ENCODE measurements around the gene KRT72. TPM values are rescaled to one million over a fixed set of nuclear protein-coding genes. Genes with fewer than 3 reads are reported as not detected.

Gene KRT72
- total RNA-seq, 1 experiment from 2014 or later, result 0.17 TPM

GRCh38 chr12:52643233-52644077 lies 42.2 kb upstream of the KRT72 start:
- Histone ChIP-seq H3K27me3 (ENCODE audit: insufficient read depth, low read length) (peaks cover 6% of the 10 kb centered on the region; the same call in 1 of the 2 replicates), H3K9me2 (ENCODE audit: insufficient read depth) (no peaks in the 10 kb centered on the region), H3K4me3 (replicated peaks in 1 of 2; ENCODE audit: low read depth in 1 of 2, low read length in 2 of 2) (no peak overlapping the region), H3K79me2 (ENCODE audit: insufficient read depth, low read length) (no peaks in the 10 kb centered on the region), H3K27ac (ENCODE audit: low read depth, low read length) (no peak overlapping the region), H2AFZ (ENCODE audit: low read depth, low read length, poor library complexity, severe bottlenecking) (no peak overlapping the region), H3K36me3 (ENCODE audit: control insufficient read depth in 1 of 2, insufficient read depth in 2 of 2, low read length in 2 of 2) (no peaks in the 10 kb centered on the region), H3K4me2 (ENCODE audit: low read length) (no peak overlapping the region), H3K9me3 (ENCODE audit: control insufficient read depth in 1 of 2, insufficient read depth in 1 of 2, low read depth in 1 of 2, low read length in 2 of 2) (no peaks in the 10 kb centered on the region), H3K9ac (ENCODE audit: low read length) (no peak overlapping the region), H3K4me1 (ENCODE audit: control insufficient read depth in 1 of 2, insufficient read depth in 2 of 2, low read length in 2 of 2) (no peaks in the 10 kb centered on the region), H4K20me1 (ENCODE audit: insufficient read depth) (no peaks in the 10 kb centered on the region)
- RAD21 ChIA-PET (ENCODE audit: low non-redundant PET in 1 of 2, low total read pairs in 2 of 2, uncharacterized antibody in 2 of 2, unreplicated experiment in 2 of 2), result no interaction called here
- CTCF ChIA-PET, result no interaction called here
- no peak for ATAC-seq
- intact Hi-C loops (cut with micrococcal nuclease), result no loop called here
- no TSS peak for BruUV-seq (replicated peaks)
- POLR2A ChIA-PET, result no interaction called here
- DNase-seq (ENCODE audit: low read depth, low spot score), result no peak
- TF ChIP-seq CBX3 (IDR thresholded peaks at IDR 0.05; ENCODE audit: low read depth) (no peak), MAX (IDR thresholded peaks at IDR 0.05) (no peak), EZH2 (IDR thresholded peaks at IDR 0.05) (no peak), SRF (IDR thresholded peaks at IDR 0.05; ENCODE audit: low read depth) (no peak), EZH2phosphoT487 (IDR thresholded peaks at IDR 0.05; ENCODE audit: borderline replicate concordance) (no peak), ELF1 (IDR thresholded peaks at IDR 0.05; ENCODE audit: borderline replicate concordance, low read depth) (no peak), CTCF (IDR thresholded peaks at IDR 0.05 in 2 of 3, conservative IDR thresholded peaks at IDR 0.05 in 1 of 3; ENCODE audit: borderline replicate concordance in 1 of 3, insufficient read depth in 1 of 3, low read depth in 2 of 3, low read length in 2 of 3) (no peak), SIN3A (IDR thresholded peaks at IDR 0.05; ENCODE audit: low read depth) (no peak), FOSL1 (IDR thresholded peaks at IDR 0.05; ENCODE audit: low read depth) (no peak), ZNF274 (IDR thresholded peaks at IDR 0.05; ENCODE audit: low read depth, low read length) (no peak), CEBPB (IDR thresholded peaks at IDR 0.05; ENCODE audit: low read depth) (no peak), EGR1 (IDR thresholded peaks at IDR 0.05; ENCODE audit: low read depth) (no peak), RAD21 (IDR thresholded peaks at IDR 0.05; ENCODE audit: low read depth) (no peak), ZBTB33 (IDR thresholded peaks at IDR 0.05; ENCODE audit: extremely low read depth, insufficient replicate concordance, low read length) (no peak)

All from HCT116 (cell line).